GM18498 (cell line): ENCODE data around the gene CTRB1.
A peak's percentile ranks its signal among the peaks of the same experiment; 100 is the strongest.
"Not testable (repeated sequence)": the region's sequence is repeated elsewhere in the genome, so short reads cannot be mapped to it uniquely, and the experiment has no call there.

ENCODE experiments used
- ATAC-seq: cut with Tn5 transposase; IDR thresholded peaks from one replicate; pipeline ENCODE4 v1.9.1; 2021; ENCODE audit warnings: mild to moderate bottlenecking, moderate library complexity; ENCODE audit not compliant: unreplicated experiment

CTRB1 gene

GRCh38 chr16:75267631-75268264 is 49.0 kb downstream of the CTRB1 start:
- no peak for ATAC-seq

DNA sequence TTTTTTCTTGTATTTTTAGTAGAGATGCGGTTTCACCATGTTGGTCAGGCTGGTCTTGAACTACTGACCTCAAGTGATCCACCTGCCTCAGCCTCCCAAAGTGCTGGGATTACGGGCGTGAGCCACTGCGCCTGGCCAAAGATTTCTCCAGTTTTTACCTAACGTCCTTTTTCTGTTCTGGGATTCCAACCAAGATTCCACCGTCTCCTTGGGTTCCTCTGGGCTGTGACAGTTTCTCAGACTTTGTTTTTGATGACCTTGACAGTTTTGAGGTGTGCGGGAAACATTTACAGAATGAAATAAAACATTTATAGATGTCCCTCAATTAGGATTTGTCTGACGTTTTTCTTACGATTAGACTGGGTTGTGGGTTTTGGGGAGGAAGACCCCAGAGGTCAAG is 50.6 kb downstream of the CTRB1 start:
- not testable (repeated sequence) for ATAC-seq

- peak; percentile 21 for ATAC-seq
Measured at GRCh38 chr16:75271441-75272096, 52.8 kb downstream of the CTRB1 start.

DNA sequence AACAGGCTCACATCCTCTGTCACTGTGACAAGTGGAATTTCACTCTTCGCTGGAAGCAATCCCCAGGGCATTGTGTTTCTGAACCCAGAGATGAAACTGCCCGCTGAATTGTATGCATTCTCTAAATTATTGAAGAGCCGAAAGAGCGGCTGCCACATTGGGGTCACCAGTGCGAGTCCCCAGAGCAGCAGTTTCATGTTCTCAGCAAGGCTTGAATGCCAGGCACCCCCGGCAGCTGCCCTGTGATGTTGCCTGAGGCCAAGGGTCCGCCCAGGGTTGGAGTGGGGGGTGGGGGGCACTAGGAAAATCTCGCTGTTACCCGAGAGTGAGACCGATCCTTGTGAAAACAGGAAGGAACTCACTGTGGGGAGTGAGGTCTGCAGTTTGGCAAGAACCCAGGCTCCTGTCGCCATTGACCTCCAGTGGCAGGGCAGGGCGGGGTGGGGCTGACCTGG is 53.3 kb downstream of the CTRB1 start:
- peak; percentile 59 for ATAC-seq

DNA sequence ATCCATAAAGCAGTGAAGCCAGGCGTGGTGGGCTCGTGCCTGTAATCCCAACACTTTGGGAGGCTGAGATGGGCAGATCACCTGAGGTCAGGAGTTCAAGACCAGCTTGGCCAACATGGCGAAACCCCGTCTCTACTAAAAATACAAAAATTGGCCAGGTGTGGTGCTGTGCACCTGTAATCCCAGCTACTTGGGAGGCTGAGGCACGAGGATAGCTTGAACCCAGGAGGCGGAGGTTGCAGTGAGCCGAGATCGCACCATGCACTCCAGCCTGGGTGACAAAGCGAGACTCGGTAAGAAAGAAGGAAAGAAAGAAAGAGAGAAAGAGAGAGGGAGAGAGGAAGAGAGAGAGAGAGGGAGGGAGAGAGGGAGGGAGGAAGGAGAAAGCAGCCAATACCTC is 53.8 kb downstream of the CTRB1 start:
- not testable (repeated sequence) for ATAC-seq

DNA sequence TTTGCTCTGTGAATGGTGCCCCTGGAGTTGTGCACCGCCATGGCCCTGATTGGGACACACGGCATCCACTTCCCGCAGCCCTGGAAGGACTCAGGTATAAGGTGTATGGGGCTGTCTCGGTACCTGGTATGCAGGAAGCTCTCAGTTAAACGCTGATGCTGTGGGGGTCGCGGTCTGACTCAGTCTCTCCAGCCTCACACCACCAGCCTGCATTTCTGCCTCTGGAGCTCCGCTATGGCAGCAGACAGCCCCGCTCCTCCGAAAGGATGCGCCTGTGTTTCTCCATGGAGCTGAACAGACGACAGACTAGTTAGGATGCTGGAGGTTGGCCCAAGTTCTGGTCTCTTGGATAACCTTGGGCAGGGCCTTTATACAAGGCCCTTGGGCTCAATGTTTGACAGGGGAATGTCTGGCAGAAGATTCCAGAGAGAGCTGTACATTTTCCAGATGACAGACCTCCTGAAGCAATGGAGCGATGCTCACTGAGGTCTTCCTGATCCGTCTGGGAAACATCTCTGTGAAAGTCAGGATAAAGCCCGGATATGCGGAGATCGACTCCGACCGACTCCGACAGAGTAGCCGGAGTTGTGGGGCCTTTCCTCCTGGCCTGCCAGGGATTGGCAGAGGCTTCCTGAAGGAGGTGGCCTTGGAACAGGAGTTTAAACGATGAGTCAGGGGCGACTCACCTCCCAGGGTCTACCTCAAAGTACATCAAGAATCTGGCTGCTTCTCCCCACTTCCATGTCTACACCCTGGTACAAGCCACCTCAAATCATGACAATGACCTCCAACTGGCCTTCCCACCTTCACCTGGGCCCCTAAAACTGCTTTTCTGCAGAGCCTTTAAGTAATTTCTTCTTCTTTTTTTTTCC is 54.5 kb downstream of the CTRB1 start:
- ATAC-seq = no peak
